ENCODE data around the gene AP3S2. TPM values are rescaled to one million over a fixed set of nuclear protein-coding genes. Genes with fewer than 3 reads are reported as not detected.

AP3S2 gene
- total and polyA plus RNA-seq, 7 experiments from 2014 or later: 24.3 to 32.8 (median 28.5) TPM

GRCh38 chr15:89912674-89913396, 19.0 kb upstream of the AP3S2 start, which contains the start of gene ARPIN:
TSS of gene ARPIN (minus strand) at chr15:89912952. CDS start at chr15:89912835, 117 bp downstream.
- ATAC-seq (peak; percentile 48), DNase-seq (peak in 2 of 9 donors; percentile 10 to 19)
- H3K27me3 ChIP-seq (ENCODE audit: control insufficient read depth in 2 of 2, insufficient read depth in 2 of 2, low read length in 2 of 2): peaks cover 4 to 5% of the 10 kb centered on the region in 2 donors
- H3K36me3 ChIP-seq (ENCODE audit: control insufficient read depth in 2 of 3, insufficient read depth in 3 of 3, low read length in 3 of 3): no peaks in the 10 kb centered on the region
- H3K27ac ChIP-seq (ENCODE audit: low read depth, low read length): no peak within 1 kb of the TSS
- Mint-ChIP-seq H3K4me3 (peak within 1 kb of the TSS in 8 of 10 donors; percentile 27 to 63 (median 45)), H3K4me1 (peaks cover 0 to 9% (median 0%) of the 10 kb centered on the region in 7 donors), H3K9me3 (no peaks in the 10 kb centered on the region), H3K27ac (no peak within 1 kb of the TSS), H3K36me3 (no peaks in the 10 kb centered on the region), H3K27me3 (peaks cover 36 to 54% (median 39%) of the 10 kb centered on the region in 5 donors)
- H3K4me1 ChIP-seq (ENCODE audit: control insufficient read depth in 2 of 2, insufficient read depth in 2 of 2, low read length in 2 of 2): peaks cover 0 to 5% of the 10 kb centered on the region in 2 donors
- CTCF ChIA-PET: no interaction called here
- intact Hi-C loops (cut with micrococcal nuclease): no loop called here
- H3K4me3 ChIP-seq (ENCODE audit: low read length): no peak within 1 kb of the TSS
- no peaks in the 10 kb centered on the region for H3K9me3 ChIP-seq (ENCODE audit: control insufficient read depth in 2 of 3, low read length in 3 of 3)
- POLR2A ChIA-PET: interaction anchor here (1.0 kb wide), 1 partner anchor 8 kb away, joined by 3 read pairs; no protein-coding TSS in a partner anchor

GRCh38 chr15:89912145-89912673, 18.4 kb upstream of the AP3S2 start:
- Mint-ChIP-seq H3K36me3 (no peaks in the 10 kb centered on the region), H3K4me3 (peak overlapping the region in 6 of 10 donors; percentile 13 to 63 (median 50)), H3K27me3 (peaks cover 36 to 51% (median 39%) of the 10 kb centered on the region in 5 donors), H3K4me1 (peaks cover 0 to 9% (median 0%) of the 10 kb centered on the region in 7 donors), H3K27ac (no peak overlapping the region), H3K9me3 (no peaks in the 10 kb centered on the region)
- no peak for DNase-seq
- Histone ChIP-seq H3K27me3 (ENCODE audit: control insufficient read depth in 2 of 2, insufficient read depth in 2 of 2, low read length in 2 of 2) (peaks cover 4 to 5% of the 10 kb centered on the region in 2 donors), H3K4me1 (ENCODE audit: control insufficient read depth in 2 of 2, insufficient read depth in 2 of 2, low read length in 2 of 2) (peaks cover 0 to 5% of the 10 kb centered on the region in 2 donors), H3K27ac (ENCODE audit: low read depth, low read length) (no peak overlapping the region), H3K9me3 (ENCODE audit: control insufficient read depth in 2 of 3, low read length in 3 of 3) (no peaks in the 10 kb centered on the region), H3K36me3 (ENCODE audit: control insufficient read depth in 2 of 3, insufficient read depth in 3 of 3, low read length in 3 of 3) (no peaks in the 10 kb centered on the region), H3K4me3 (ENCODE audit: low read length) (no peak overlapping the region)
- intact Hi-C loops (cut with micrococcal nuclease): no loop called here
- no peak for ATAC-seq
- ChIA-PET POLR2A (interaction anchor here (1.0 kb wide), 1 partner anchor 8 kb away, joined by 3 read pairs; no protein-coding TSS in a partner anchor), CTCF (interaction anchor here (0.6 kb wide), 1 partner anchor 158 kb away, joined by 3 read pairs; no protein-coding TSS in a partner anchor)

- Histone ChIP-seq H3K9me3 (ENCODE audit: control insufficient read depth in 2 of 3, low read length in 3 of 3) (no peaks in the 10 kb centered on the region), H3K36me3 (ENCODE audit: control insufficient read depth in 2 of 3, insufficient read depth in 3 of 3, low read length in 3 of 3) (no peaks in the 10 kb centered on the region), H3K27me3 (ENCODE audit: control insufficient read depth in 2 of 2, insufficient read depth in 2 of 2, low read length in 2 of 2) (peaks cover 4 to 5% of the 10 kb centered on the region in 2 donors), H3K4me1 (ENCODE audit: control insufficient read depth in 2 of 2, insufficient read depth in 2 of 2, low read length in 2 of 2) (peaks cover 0 to 5% of the 10 kb centered on the region in 2 donors), H3K4me3 (ENCODE audit: low read length) (no peak overlapping the region), H3K27ac (ENCODE audit: low read depth, low read length) (no peak overlapping the region)
- Mint-ChIP-seq H3K36me3 (no peaks in the 10 kb centered on the region), H3K4me3 (peak overlapping the region in 6 of 10 donors; percentile 5 to 63 (median 34)), H3K4me1 (peaks cover 0 to 9% (median 0%) of the 10 kb centered on the region in 7 donors), H3K27me3 (peaks cover 35 to 45% (median 39%) of the 10 kb centered on the region in 5 donors), H3K27ac (no peak overlapping the region), H3K9me3 (no peaks in the 10 kb centered on the region)
- ChIA-PET POLR2A (no interaction called here), CTCF (interaction anchor here (1.0 kb wide), 1 partner anchor 13 kb away, joined by 6 read pairs; no protein-coding TSS in a partner anchor)
- intact Hi-C loops (cut with micrococcal nuclease): no loop called here
- DNase-seq (no peak), ATAC-seq (peak; percentile 37)
These were observed 17.3 kb upstream of the AP3S2 start for GRCh38 chr15:89910891-89911626.

GRCh38 chr15:89909611-89910010, 15.8 kb upstream of the AP3S2 start:
- Histone ChIP-seq H3K27ac (ENCODE audit: low read depth, low read length) (no peak overlapping the region), H3K36me3 (ENCODE audit: control insufficient read depth in 2 of 3, insufficient read depth in 3 of 3, low read length in 3 of 3) (no peaks in the 10 kb centered on the region), H3K4me3 (ENCODE audit: low read length) (no peak overlapping the region), H3K4me1 (ENCODE audit: control insufficient read depth in 2 of 2, insufficient read depth in 2 of 2, low read length in 2 of 2) (peaks cover 0 to 5% of the 10 kb centered on the region in 2 donors), H3K9me3 (ENCODE audit: control insufficient read depth in 2 of 3, low read length in 3 of 3) (no peaks in the 10 kb centered on the region), H3K27me3 (ENCODE audit: control insufficient read depth in 2 of 2, insufficient read depth in 2 of 2, low read length in 2 of 2) (peaks cover 4 to 5% of the 10 kb centered on the region in 2 donors)
- Mint-ChIP-seq H3K4me1 (peaks cover 0 to 9% (median 7%) of the 10 kb centered on the region in 7 donors), H3K27me3 (peaks cover 31 to 41% (median 36%) of the 10 kb centered on the region in 5 donors), H3K36me3 (no peaks in the 10 kb centered on the region), H3K4me3 (peak overlapping the region in 1 of 10 donors; percentile 49), H3K27ac (no peak overlapping the region), H3K9me3 (no peaks in the 10 kb centered on the region)
- intact Hi-C loops (cut with micrococcal nuclease): no loop called here
- DNase-seq (no peak), ATAC-seq (no peak)
- ChIA-PET POLR2A (no interaction called here), CTCF (no interaction called here)

GRCh38 chr15:89908226-89908625, 14.4 kb upstream of the AP3S2 start:
- ATAC-seq: no peak
- intact Hi-C loops (cut with micrococcal nuclease): no loop called here

GRCh38 chr15:89907289-89907688, 13.5 kb upstream of the AP3S2 start:
- H3K4me1 ChIP-seq (ENCODE audit: control insufficient read depth in 2 of 2, insufficient read depth in 2 of 2, low read length in 2 of 2): no peaks in the 10 kb centered on the region
- intact Hi-C loops (cut with micrococcal nuclease): no loop called here
- ChIA-PET POLR2A (no interaction called here), CTCF (no interaction called here)
- Mint-ChIP-seq H3K27ac (no peak overlapping the region), H3K4me1 (peaks cover 0 to 9% (median 4%) of the 10 kb centered on the region in 7 donors), H3K36me3 (no peaks in the 10 kb centered on the region), H3K4me3 (no peak overlapping the region), H3K9me3 (no peaks in the 10 kb centered on the region), H3K27me3 (peaks cover 20 to 27% (median 25%) of the 10 kb centered on the region in 5 donors)
- ATAC-seq: no peak
- no peaks in the 10 kb centered on the region for H3K36me3 ChIP-seq (ENCODE audit: control insufficient read depth in 2 of 3, insufficient read depth in 3 of 3, low read length in 3 of 3)
- no peak for DNase-seq
- no peak overlapping the region for H3K4me3 ChIP-seq (ENCODE audit: low read length)
- H3K9me3 ChIP-seq (ENCODE audit: control insufficient read depth in 2 of 3, low read length in 3 of 3): no peaks in the 10 kb centered on the region
- no peak overlapping the region for H3K27ac ChIP-seq (ENCODE audit: low read depth, low read length)
- no peaks in the 10 kb centered on the region for H3K27me3 ChIP-seq (ENCODE audit: control insufficient read depth in 2 of 2, insufficient read depth in 2 of 2, low read length in 2 of 2)

More at GRCh38 chr15:89908226-89908625, 14.4 kb upstream of the AP3S2 start:
- Histone ChIP-seq H3K4me3 (ENCODE audit: low read length) (no peak overlapping the region), H3K36me3 (ENCODE audit: control insufficient read depth in 2 of 3, insufficient read depth in 3 of 3, low read length in 3 of 3) (no peaks in the 10 kb centered on the region), H3K27me3 (ENCODE audit: control insufficient read depth in 2 of 2, insufficient read depth in 2 of 2, low read length in 2 of 2) (peaks cover 3 to 4% of the 10 kb centered on the region in 2 donors), H3K27ac (ENCODE audit: low read depth, low read length) (no peak overlapping the region), H3K4me1 (ENCODE audit: control insufficient read depth in 2 of 2, insufficient read depth in 2 of 2, low read length in 2 of 2) (peaks cover 0 to 5% of the 10 kb centered on the region in 2 donors), H3K9me3 (ENCODE audit: control insufficient read depth in 2 of 3, low read length in 3 of 3) (no peaks in the 10 kb centered on the region)
- CTCF ChIA-PET: no interaction called here
- H3K27me3 Mint-ChIP-seq: peaks cover 25 to 32% (median 29%) of the 10 kb centered on the region in 5 donors
- no peaks in the 10 kb centered on the region for H3K36me3 Mint-ChIP-seq
- no peaks in the 10 kb centered on the region for H3K9me3 Mint-ChIP-seq
- no peak for DNase-seq
- no peak overlapping the region for H3K4me3 Mint-ChIP-seq
- POLR2A ChIA-PET: no interaction called here
- no peak overlapping the region for H3K27ac Mint-ChIP-seq
- H3K4me1 Mint-ChIP-seq: peaks cover 0 to 9% (median 5%) of the 10 kb centered on the region in 7 donors
